T-helper 17 cell (primary cell): ENCODE results near the gene AOC1. TPM values are rescaled to one million over a fixed set of nuclear protein-coding genes. Genes with fewer than 3 reads are reported as not detected.
"Not testable (repeated sequence)": the region's sequence is repeated elsewhere in the genome, so short reads cannot be mapped to it uniquely, and the experiment has no call there.

ENCODE experiments used
- ATAC-seq: fragments of 150-1000 bp; cut with Tn5 transposase; 2 replicates; pipeline ENCODE4 v1.10.0; 2021; ENCODE audit warnings: mild to moderate bottlenecking, moderate library complexity
- DNase-seq, 3 donors: peaks; one replicate each; pipeline versions ENCODE4 v3.0.0 to v3.0.0-alpha.2; 2020 to 2021
- H3K9me3 ChIP-seq: one replicate; pipeline ENCODE4 v1.7.0; 2013; ENCODE audit warnings: low read length, mild to moderate bottlenecking; ENCODE audit not compliant: control insufficient read depth, poor library complexity, severe bottlenecking
- H3K27ac Mint-ChIP-seq: one replicate; pipeline ENCODE4 v1.8.0; 2022; ENCODE audit warnings: mild to moderate bottlenecking, moderate library complexity, mixed read lengths
- H3K27me3 Mint-ChIP-seq: one replicate; pipeline ENCODE4 v1.8.0; 2022; ENCODE audit warnings: mixed read lengths
- H3K36me3 Mint-ChIP-seq: one replicate; pipeline ENCODE4 v1.8.0; 2022; ENCODE audit warnings: low read depth, mixed read lengths
- H3K4me1 Mint-ChIP-seq: one replicate; pipeline ENCODE4 v1.8.0; 2022; ENCODE audit warnings: mild to moderate bottlenecking, mixed read lengths
- H3K4me3 Mint-ChIP-seq: one replicate; pipeline ENCODE4 v1.8.0; 2022; ENCODE audit warnings: mild to moderate bottlenecking, moderate library complexity, mixed read lengths
- total RNA-seq, 4 donors: library from RNA in 2 of 4; stranded (reverse) in 2 of 4; gene quantifications; one replicate each; pipeline ENCODE4 v1.2.3 and lab custom pipeline; 2022 to 2026

AOC1 gene
- total RNA-seq (not detected), total RNA-seq (lab: John Stamatoyannopoulos, UW) (0 to 0.15 reads per million in 2 donors)

GRCh38 chr7:150852371-150852905 is at the start of gene AOC1:
Gene AOC1 (plus strand): TSS chr7:150852517. CDS start chr7:150856471, 3,954 bp downstream.
- H3K9me3 ChIP-seq, result no peaks in the 10 kb centered on the region
- no peak for ATAC-seq
- DNase-seq, result no peak
- Mint-ChIP-seq H3K27ac (peak within 1 kb of the TSS; percentile 24), H3K27me3 (peaks cover 71% of the 10 kb centered on the region), H3K4me3 (no peak within 1 kb of the TSS), H3K4me1 (peaks cover 8% of the 10 kb centered on the region), H3K36me3 (peaks cover 15% of the 10 kb centered on the region)

- H3K36me3 Mint-ChIP-seq, result peaks cover 3% of the 10 kb centered on the region
- no peak overlapping the region for H3K4me3 Mint-ChIP-seq
- peaks cover 41% of the 10 kb centered on the region for H3K27me3 Mint-ChIP-seq
- H3K4me1 Mint-ChIP-seq, result peaks cover 10% of the 10 kb centered on the region
- ATAC-seq, result no peak
- H3K9me3 ChIP-seq, result peaks cover 5% of the 10 kb centered on the region
- no peak for DNase-seq
- H3K27ac Mint-ChIP-seq, result no peak overlapping the region
These were observed 49.0 kb upstream of the AOC1 start for GRCh38 chr7:150803161-150803860.

- ATAC-seq (no peak), DNase-seq (no peak)
- H3K27ac Mint-ChIP-seq, result no peak overlapping the region
- no peak overlapping the region for H3K4me3 Mint-ChIP-seq
- H3K4me1 Mint-ChIP-seq, result peaks cover 6% of the 10 kb centered on the region
- peaks cover 5% of the 10 kb centered on the region for H3K9me3 ChIP-seq
- peaks cover 34% of the 10 kb centered on the region for H3K27me3 Mint-ChIP-seq
- peaks cover 3% of the 10 kb centered on the region for H3K36me3 Mint-ChIP-seq
These were observed 47.5 kb upstream of the AOC1 start for GRCh38 chr7:150804802-150805201.

- DNase-seq (no peak), ATAC-seq (no peak)
- Mint-ChIP-seq H3K27ac (no peak overlapping the region), H3K36me3 (peaks cover 3% of the 10 kb centered on the region), H3K27me3 (peaks cover 44% of the 10 kb centered on the region), H3K4me3 (no peak overlapping the region), H3K4me1 (peaks cover 6% of the 10 kb centered on the region)
- peaks cover 5% of the 10 kb centered on the region for H3K9me3 ChIP-seq
These were observed 46.5 kb upstream of the AOC1 start for GRCh38 chr7:150805864-150806263.

GRCh38 chr7:150806454-150806853 is 45.9 kb upstream of the AOC1 start:
- no peak for ATAC-seq
- no peak overlapping the region for H3K27ac Mint-ChIP-seq
- H3K9me3 ChIP-seq, result peaks cover 5% of the 10 kb centered on the region
- peaks cover 46% of the 10 kb centered on the region for H3K27me3 Mint-ChIP-seq
- DNase-seq, result no peak
- H3K4me1 Mint-ChIP-seq, result peaks cover 4% of the 10 kb centered on the region
- peaks cover 3% of the 10 kb centered on the region for H3K36me3 Mint-ChIP-seq
- H3K4me3 Mint-ChIP-seq, result no peak overlapping the region

GRCh38 chr7:150806863-150807262 is 45.5 kb upstream of the AOC1 start:
- peaks cover 2% of the 10 kb centered on the region for H3K36me3 Mint-ChIP-seq
- H3K9me3 ChIP-seq, result peaks cover 5% of the 10 kb centered on the region
- peaks cover 46% of the 10 kb centered on the region for H3K27me3 Mint-ChIP-seq
- DNase-seq (no peak), ATAC-seq (no peak)
- H3K27ac Mint-ChIP-seq, result no peak overlapping the region
- H3K4me3 Mint-ChIP-seq, result no peak overlapping the region
- peaks cover 2% of the 10 kb centered on the region for H3K4me1 Mint-ChIP-seq

GRCh38 chr7:150807616-150808438 is 44.5 kb upstream of the AOC1 start:
- peaks cover 37% of the 10 kb centered on the region for H3K27me3 Mint-ChIP-seq
- not testable (repeated sequence) for H3K9me3 ChIP-seq, H3K4me1 Mint-ChIP-seq, H3K36me3 Mint-ChIP-seq, H3K27ac Mint-ChIP-seq, ATAC-seq, DNase-seq, H3K4me3 Mint-ChIP-seq

- peaks cover 5% of the 10 kb centered on the region for H3K9me3 ChIP-seq
- H3K27me3 Mint-ChIP-seq, result peaks cover 47% of the 10 kb centered on the region
These were observed 37.9 kb upstream of the AOC1 start for GRCh38 chr7:150814328-150815001.

GRCh38 chr7:150818971-150819370 is 33.3 kb upstream of the AOC1 start:
- DNase-seq (no peak), ATAC-seq (no peak)
- Mint-ChIP-seq H3K4me1 (no peaks in the 10 kb centered on the region), H3K4me3 (no peak overlapping the region), H3K36me3 (no peaks in the 10 kb centered on the region), H3K27ac (no peak overlapping the region), H3K27me3 (peaks cover 22% of the 10 kb centered on the region)
- H3K9me3 ChIP-seq, result peaks cover 5% of the 10 kb centered on the region

More at GRCh38 chr7:150814328-150815001, 37.9 kb upstream of the AOC1 start:
- H3K27ac Mint-ChIP-seq, result no peak overlapping the region
- H3K4me3 Mint-ChIP-seq, result no peak overlapping the region
- no peaks in the 10 kb centered on the region for H3K36me3 Mint-ChIP-seq
- no peaks in the 10 kb centered on the region for H3K4me1 Mint-ChIP-seq
- ATAC-seq (no peak), DNase-seq (no peak)

GRCh38 chr7:150820148-150820547 is 32.2 kb upstream of the AOC1 start:
- Mint-ChIP-seq H3K36me3 (no peaks in the 10 kb centered on the region), H3K27me3 (peaks cover 16% of the 10 kb centered on the region), H3K4me3 (no peak overlapping the region), H3K4me1 (no peaks in the 10 kb centered on the region), H3K27ac (no peak overlapping the region)
- H3K9me3 ChIP-seq, result peaks cover 5% of the 10 kb centered on the region
- DNase-seq (no peak), ATAC-seq (no peak)

- Mint-ChIP-seq H3K4me3 (no peak overlapping the region), H3K4me1 (no peaks in the 10 kb centered on the region), H3K27me3 (peaks cover 14% of the 10 kb centered on the region), H3K27ac (no peak overlapping the region), H3K36me3 (no peaks in the 10 kb centered on the region)
- DNase-seq (no peak), ATAC-seq (no peak)
- H3K9me3 ChIP-seq, result peaks cover 3% of the 10 kb centered on the region
These were observed 31.6 kb upstream of the AOC1 start for GRCh38 chr7:150820578-150821198.

- no peaks in the 10 kb centered on the region for H3K9me3 ChIP-seq
- no peak for DNase-seq
- Mint-ChIP-seq H3K36me3 (no peaks in the 10 kb centered on the region), H3K4me1 (peaks cover 6% of the 10 kb centered on the region), H3K27ac (no peak overlapping the region), H3K27me3 (peaks cover 12% of the 10 kb centered on the region), H3K4me3 (no peak overlapping the region)
- no peak for ATAC-seq
These were observed 29.3 kb upstream of the AOC1 start for GRCh38 chr7:150823043-150823442.
